T-helper 1 cell treated with Interleukin-12 subunit alpha and Interleukin-12 subunit beta and Interleukin-4 antibody, amounts not matched to agents 30 ng/mL and 1 ng/mL, for 36 hours (primary cell): ENCODE results near the gene CDC34. TPM values are rescaled to one million over a fixed set of nuclear protein-coding genes. Genes with fewer than 3 reads are reported as not detected.

Source experiments
- intact Hi-C: fragments of 100-400 bp; cut with micrococcal nuclease; formaldehyde crosslinking; loops from one replicate; pipeline ENCODE4 v1.15.1; 2024
- total RNA-seq: library from RNA; stranded (reverse); gene quantifications from 2 replicates; pipeline ENCODE4 v1.2.3, GENCODE V29; 2022

CDC34 gene
- total RNA-seq, 1 donor from 2014 or later, result 47.9 TPM

DNA sequence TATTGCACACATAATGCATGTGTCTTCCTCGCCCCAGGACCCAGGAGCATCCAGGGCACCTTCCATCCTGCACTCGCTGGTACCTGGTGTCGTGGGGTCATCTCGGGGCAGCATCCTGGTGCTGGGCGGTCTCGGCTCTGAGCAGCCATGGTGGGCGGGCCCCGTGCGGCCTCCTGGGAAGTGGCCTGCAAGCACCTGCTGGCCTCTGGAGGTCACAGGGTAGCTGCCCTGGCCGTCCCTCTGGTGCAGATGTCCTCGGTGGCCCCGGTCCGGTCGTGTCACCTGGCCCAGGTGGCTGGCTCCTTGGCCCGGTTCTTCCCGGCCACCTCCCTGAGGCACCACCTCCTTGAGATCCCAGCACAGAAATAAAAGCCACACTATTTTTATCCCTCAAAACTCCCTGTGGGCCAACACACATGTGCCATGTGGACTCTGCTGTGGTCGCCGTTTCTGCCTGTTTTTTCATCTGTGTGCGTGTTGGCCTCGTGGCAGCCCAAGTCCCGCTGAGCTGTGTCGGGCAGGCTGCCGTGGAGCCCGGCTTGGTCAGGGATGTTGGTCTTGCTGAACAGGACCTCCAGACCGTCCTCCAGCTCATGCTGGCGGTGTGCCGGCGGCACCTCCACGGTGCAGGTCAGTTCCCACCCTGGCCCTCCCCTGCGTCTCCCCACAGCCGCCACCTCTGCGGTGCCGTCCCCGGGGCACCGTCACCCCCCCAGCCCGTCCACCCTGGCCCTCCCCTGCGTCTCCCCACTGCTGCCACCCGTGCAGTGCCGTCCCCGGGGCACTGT, 7.3 kb downstream of the CDC34 start:
- intact Hi-C loops, result no loop called here

DNA sequence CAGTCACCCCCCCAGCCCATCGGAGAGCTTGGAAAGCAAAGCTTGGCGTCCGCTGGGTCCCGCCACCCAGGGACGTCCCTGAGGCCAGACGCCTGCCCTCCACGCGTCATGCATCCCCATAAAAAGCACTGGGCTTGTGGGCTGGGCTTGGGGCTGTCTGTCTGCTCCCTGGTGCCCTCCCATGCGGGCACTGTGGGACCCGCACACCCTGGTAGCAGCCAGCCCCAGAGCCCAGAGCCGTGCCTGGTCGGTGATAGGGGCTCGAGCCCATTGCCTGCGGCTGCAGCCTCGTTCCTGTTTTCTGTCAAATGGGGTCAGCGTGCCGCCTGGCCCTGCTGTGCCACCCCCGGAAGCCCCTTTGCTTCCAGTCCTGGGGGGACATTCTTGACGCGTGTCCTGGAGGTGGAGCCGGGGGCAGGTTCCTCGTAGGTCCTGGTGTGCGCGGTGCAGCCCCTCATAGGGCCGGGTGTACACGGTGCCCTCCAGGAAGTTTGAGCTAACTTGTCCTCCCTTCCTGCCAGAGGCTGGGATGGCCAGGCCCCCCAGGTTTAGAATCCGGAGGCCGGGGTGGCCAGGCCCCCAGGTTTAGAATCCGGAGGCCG, 8.0 kb downstream of the CDC34 start:
- intact Hi-C loops, result no loop called here

GRCh38 chr19:540867-541637, 9.5 kb downstream of the CDC34 start:
- intact Hi-C loops, result no loop called here

GRCh38 chr19:541699-542098, 10.1 kb downstream of the CDC34 start:
- intact Hi-C loops, result no loop called here

DNA sequence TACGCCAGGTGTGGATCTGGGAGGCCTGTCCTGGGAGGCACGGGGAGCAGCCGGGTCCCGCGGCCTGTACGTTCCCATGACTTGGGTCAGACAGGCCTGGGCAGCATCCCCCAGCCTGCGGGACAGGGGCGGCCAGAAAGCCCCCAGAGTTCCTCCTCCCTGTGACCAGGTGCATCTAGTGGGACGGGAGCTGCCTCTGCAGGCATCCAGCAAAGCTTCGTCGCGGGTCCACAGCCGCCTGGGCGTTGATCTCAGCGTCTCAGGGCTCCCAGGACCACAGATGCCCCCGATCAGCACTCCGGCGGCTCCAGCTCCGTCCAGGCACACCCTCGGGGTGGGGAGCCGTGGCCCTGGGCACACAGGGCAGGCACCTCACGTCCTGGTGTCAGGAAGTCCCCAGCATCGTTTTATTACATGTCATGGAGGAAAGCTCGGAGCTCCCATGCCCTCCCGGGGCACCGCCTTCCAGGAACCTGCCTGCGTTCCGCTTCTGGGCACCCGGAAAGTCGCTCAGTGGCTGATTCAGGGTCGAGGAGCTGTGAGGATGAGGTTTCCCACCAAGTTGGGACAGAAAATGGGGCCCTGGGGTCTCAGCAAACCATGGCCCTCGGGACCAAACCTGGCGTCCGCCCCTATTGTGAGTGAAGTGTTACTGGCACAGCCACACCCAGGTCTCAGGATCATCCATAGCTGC, 10.8 kb downstream of the CDC34 start:
- intact Hi-C loops, result no loop called here

GRCh38 chr19:543910-544608, 12.5 kb downstream of the CDC34 start, which contains the start of gene GZMM:
GZMM (plus strand) TSS chr19:544053; CDS start chr19:544072, 19 bp downstream.
- intact Hi-C loops, result loop anchor here (1.0 kb wide), 2 partner anchors 12 to 33 kb away; no protein-coding TSS in a partner anchor

DNA sequence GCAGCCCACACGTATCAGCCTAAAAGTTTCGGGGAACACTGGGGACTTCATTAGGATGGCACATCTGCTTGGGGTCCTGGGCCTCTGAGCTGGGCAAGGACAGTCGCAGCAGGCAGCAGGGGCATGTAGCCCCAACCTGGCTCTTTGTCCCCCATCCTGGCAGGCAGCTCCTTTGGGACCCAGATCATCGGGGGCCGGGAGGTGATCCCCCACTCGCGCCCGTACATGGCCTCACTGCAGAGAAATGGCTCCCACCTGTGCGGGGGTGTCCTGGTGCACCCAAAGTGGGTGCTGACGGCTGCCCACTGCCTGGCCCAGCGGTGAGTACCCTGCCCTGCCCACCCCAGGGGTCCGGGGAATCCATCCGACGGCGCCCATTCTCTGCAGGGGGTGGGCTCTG, 15.6 kb downstream of the CDC34 start:
- intact Hi-C loops, result no loop called here

DNA sequence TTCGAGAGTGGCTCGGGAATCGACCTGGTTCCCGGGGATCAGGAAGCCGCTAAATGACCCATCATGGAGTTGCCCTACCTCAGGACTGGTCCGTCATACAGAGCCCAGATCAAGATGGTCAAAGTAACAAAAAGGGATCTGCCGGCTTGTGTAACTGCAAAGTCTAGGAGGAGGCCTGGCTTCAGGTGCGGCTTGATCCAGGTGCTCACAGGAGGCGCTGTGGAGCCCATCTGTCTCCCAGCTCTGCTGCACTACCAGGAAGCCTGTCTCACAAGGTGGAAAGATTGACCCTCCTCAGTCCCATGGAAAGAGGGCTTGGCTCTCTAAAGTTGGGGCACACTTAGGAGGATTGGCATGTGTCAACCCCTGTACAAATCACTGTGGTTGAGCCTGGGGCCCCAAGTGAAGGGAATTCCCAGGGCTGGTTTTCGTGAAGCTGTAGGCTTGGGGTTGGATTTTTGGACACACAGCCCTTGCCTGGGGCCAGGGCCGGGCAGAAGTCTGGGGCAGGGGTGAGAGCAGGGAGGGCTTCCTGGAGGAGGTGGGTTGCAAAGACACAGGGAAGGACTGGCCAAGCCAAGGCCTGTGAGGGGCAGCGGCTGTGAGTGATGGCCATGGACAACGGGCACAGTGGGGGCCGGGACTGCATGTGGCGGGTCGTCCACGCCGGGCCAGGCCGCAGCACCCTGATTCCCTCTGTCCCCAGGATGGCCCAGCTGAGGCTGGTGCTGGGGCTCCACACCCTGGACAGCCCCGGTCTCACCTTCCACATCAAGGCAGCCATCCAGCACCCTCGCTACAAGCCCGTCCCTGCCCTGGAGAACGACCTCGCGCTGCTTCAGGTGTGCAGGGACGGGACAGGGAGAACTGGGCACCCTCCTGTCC, 16.5 kb downstream of the CDC34 start:
- intact Hi-C loops, result no loop called here

- intact Hi-C loops, result no loop called here
These were observed 17.6 kb downstream of the CDC34 start for GRCh38 chr19:548886-549830.

- intact Hi-C loops, result no loop called here
These were observed 23.3 kb downstream of the CDC34 start for GRCh38 chr19:554817-555216.

- intact Hi-C loops, result no loop called here
These were observed 23.9 kb downstream of the CDC34 start for GRCh38 chr19:555474-555808.

DNA sequence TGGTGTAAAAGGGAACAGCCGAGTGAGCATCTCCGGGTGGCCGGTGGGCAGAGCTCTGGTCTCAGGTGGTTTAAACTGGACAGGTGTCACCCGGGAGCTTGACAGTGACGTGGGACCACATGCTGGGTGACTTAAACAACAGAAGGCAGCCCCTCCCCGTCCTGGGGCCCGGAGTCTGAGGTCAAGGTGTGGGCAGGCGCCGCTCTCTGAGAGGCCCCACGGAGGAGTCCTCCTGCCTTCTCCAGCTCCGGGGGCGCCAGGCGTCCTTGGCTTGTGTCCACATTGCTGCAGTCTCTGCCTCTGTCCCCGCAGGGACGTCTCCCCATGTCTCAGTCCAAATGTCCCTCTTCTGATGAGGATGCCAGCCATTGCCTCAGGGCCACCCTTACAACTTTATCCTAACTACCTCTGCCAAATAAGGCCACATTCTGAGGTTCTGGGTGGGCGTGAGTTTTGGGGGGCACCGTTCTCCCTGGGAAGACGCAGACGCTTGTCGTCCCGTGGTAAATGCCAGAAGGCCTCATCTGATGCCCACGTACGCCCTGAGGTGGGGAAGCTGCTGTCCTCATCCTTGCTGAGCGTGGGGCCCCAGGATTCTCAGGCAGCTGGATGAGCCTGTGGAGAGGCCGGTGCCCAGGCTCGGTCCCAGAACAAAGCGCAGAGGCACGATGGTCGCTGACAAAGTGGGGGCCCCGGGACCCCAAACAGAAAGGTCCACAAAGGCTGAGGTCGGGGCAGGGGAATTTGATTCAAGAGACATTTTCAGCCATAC, 25.2 kb downstream of the CDC34 start:
- intact Hi-C loops, result no loop called here

GRCh38 chr19:558770-559439, 27.3 kb downstream of the CDC34 start:
- intact Hi-C loops, result no loop called here

GRCh38 chr19:560121-560520, 28.6 kb downstream of the CDC34 start:
- intact Hi-C loops, result no loop called here

DNA sequence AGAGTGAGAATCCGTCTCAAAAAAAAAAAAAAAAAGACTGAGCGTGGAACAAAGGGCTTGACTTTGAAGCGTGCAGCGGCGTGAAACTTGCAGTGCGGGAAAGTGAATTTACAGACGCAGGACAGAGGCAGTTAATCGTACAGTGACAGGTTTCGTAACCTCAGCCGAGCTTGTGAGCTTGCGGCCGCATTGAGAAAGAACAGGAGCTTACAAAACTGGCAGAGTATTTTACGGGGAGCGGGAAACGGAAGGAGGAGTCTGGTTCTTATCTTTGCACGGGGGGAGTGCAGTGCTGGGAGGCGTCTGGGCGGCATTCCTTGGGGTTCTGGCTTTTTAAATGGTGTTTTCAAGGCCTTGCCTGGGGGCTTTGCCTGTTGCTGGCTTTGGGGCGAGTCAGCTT, 34.8 kb downstream of the CDC34 start:
- intact Hi-C loops, result no loop called here

DNA sequence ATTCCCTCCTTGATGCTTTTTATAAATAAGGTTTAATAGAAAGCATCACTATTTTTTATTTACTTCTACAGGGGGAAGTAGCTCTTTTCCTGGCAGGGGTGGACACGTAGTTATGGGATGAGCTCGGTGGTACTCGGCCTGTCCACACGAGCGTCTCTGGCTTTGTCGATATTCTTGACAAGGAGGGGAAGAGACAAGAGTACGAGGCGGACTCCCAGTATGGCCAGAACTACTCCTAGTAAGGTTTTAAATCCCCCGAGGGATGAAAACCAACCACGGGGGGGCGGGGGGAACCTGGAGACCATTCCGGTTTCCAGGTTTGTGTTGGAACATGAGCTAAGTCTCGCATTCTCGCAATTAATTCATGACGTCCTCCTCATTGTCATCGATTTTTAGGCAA, 35.3 kb downstream of the CDC34 start:
- intact Hi-C loops, result no loop called here

GRCh38 chr19:567296-567900, 35.8 kb downstream of the CDC34 start:
- intact Hi-C loops, result no loop called here
